ENCODE results near the gene MYO7B. TPM values are rescaled to one million over a fixed set of nuclear protein-coding genes. Genes with fewer than 3 reads are reported as not detected.

MYO7B gene
- total RNA-seq, 1 donor from 2014 or later = 0.28 TPM

DNA sequence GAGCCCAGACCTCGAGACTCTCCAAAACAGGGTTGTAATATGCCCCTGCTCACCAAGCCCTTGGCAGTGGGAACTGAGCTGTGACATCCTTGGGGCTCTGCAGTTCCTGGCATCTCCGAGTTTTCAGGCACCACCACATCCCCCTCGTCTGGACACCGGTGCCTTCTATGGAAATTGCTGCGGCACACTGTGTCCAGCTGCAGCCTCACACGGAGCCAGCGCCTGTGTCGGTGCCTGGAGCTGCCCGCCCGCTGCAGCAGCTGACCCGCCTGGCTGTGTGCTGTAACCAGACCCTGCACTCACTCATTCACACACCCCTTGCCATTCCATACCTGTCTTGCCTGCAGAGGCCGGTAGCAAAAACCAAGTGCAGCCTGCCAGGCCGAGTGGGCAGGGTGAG, 21.0 kb upstream of the MYO7B start:
- H3K9me3 Mint-ChIP-seq = no peaks in the 10 kb centered on the region
- H3K27me3 Mint-ChIP-seq (ENCODE audit: low read depth) = no peaks in the 10 kb centered on the region
- H3K36me3 Mint-ChIP-seq (ENCODE audit: low read depth) = peaks cover 13% of the 10 kb centered on the region
- no peak overlapping the region for H3K27ac Mint-ChIP-seq (ENCODE audit: unreplicated experiment)
- no peak overlapping the region for H3K4me3 Mint-ChIP-seq
- TF ChIP-seq, protein P1, sequence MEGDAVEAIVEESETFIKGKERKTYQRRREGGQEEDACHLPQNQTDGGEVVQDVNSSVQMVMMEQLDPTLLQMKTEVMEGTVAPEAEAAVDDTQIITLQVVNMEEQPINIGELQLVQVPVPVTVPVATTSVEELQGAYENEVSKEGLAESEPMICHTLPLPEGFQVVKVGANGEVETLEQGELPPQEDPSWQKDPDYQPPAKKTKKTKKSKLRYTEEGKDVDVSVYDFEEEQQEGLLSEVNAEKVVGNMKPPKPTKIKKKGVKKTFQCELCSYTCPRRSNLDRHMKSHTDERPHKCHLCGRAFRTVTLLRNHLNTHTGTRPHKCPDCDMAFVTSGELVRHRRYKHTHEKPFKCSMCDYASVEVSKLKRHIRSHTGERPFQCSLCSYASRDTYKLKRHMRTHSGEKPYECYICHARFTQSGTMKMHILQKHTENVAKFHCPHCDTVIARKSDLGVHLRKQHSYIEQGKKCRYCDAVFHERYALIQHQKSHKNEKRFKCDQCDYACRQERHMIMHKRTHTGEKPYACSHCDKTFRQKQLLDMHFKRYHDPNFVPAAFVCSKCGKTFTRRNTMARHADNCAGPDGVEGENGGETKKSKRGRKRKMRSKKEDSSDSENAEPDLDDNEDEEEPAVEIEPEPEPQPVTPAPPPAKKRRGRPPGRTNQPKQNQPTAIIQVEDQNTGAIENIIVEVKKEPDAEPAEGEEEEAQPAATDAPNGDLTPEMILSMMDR (conservative IDR thresholded peaks at IDR 0.05) = no peak
- peaks cover 21% of the 10 kb centered on the region for H3K4me1 Mint-ChIP-seq
- DNase-seq (ENCODE audit: low read depth, low spot score) = no peak

DNA sequence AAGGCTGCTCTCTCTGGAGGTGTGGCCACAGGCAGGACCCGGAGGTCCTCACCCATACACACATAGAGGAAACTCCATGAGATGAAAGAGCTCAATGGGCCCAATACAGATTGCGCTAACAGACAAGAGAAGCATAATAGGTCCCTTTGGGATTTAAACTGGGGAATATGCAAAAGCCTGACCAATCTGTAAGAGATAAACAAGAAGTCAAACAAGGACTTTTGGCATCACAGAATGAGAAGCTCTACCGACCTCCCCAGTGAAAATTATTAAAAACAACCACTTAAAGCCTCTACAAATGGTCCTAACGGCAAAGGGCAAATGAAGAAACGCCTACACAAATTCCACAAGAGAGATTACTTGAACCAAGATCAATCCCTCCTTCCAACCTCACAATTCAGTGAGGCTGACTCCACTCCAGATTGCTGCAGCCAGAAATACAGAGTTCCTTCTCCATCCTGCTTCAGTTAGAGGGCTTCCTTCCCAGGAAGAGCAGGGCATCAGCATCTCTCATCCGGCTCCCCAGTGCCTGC, 20.0 kb upstream of the MYO7B start:
- no peak overlapping the region for H3K27ac Mint-ChIP-seq (ENCODE audit: unreplicated experiment)
- H3K9me3 Mint-ChIP-seq = no peaks in the 10 kb centered on the region
- TF ChIP-seq, protein P1 (conservative IDR thresholded peaks at IDR 0.05) = no peak
- no peak overlapping the region for H3K4me3 Mint-ChIP-seq
- H3K27me3 Mint-ChIP-seq (ENCODE audit: low read depth) = no peaks in the 10 kb centered on the region
- peaks cover 13% of the 10 kb centered on the region for H3K36me3 Mint-ChIP-seq (ENCODE audit: low read depth)
- H3K4me1 Mint-ChIP-seq = peaks cover 21% of the 10 kb centered on the region
- DNase-seq (ENCODE audit: low read depth, low spot score) = no peak

DNA sequence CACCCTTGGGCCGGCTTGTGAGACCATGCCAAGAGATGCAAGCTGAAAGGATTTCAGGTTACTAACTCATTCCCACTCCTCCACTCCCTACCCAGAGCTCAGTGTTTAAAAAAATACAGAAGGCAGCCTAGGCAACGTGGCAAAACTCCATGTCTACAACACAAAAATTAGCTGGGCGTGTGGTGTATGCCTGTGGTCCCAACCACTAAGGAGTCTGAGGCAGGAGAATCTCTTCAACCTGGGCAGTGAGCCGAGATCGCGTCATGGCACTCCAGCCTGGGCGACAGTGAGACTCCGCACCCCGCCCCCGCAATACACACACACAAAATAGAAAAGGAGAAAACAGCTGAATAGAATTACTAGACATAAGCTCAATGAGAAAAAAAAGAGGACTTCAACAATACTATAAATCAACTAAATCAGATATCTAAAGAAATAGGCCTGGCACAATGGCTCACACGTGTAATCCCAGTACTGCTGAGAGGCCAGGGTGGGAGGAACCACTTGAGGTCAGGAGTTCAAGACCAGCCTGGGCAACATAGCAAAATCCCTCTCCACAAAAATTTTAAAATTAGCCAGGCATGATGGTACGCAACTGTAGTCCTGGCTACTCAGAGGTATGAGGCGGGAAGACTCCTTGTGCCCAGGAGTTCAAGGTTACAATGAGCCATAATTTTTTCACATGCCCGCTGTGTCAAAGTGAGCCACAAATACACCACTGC, 19.3 kb upstream of the MYO7B start:
- H3K4me3 Mint-ChIP-seq = no peak overlapping the region
- no peak for DNase-seq (ENCODE audit: low read depth, low spot score)
- H3K27ac Mint-ChIP-seq (ENCODE audit: unreplicated experiment) = no peak overlapping the region
- H3K4me1 Mint-ChIP-seq = peaks cover 21% of the 10 kb centered on the region
- TF ChIP-seq, protein P1 (conservative IDR thresholded peaks at IDR 0.05) = no peak
- H3K9me3 Mint-ChIP-seq = no peaks in the 10 kb centered on the region
- peaks cover 13% of the 10 kb centered on the region for H3K36me3 Mint-ChIP-seq (ENCODE audit: low read depth)
- no peaks in the 10 kb centered on the region for H3K27me3 Mint-ChIP-seq (ENCODE audit: low read depth)

DNA sequence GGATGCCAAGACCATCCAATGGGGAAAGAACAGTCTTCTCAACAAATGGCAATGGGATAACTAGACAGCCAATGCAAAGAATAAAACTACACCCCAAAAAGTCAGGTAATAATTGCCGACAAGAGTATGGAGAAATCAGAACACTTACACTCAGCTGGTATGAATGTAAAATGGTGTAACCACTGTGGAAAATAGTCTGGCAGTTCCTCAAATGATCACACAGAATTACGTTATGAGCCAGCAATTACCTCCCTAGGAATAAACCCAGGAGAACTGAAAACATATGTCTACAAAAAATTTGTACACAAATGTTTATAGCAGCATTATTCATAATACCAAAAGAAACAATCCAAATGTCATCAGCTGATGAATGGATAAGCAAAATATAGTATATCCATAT, 18.0 kb upstream of the MYO7B start:
- Mint-ChIP-seq H3K27me3 (ENCODE audit: low read depth) (no peaks in the 10 kb centered on the region), H3K27ac (ENCODE audit: unreplicated experiment) (peak overlapping the region; percentile 37), H3K4me3 (no peak overlapping the region), H3K4me1 (peaks cover 21% of the 10 kb centered on the region), H3K9me3 (no peaks in the 10 kb centered on the region), H3K36me3 (ENCODE audit: low read depth) (peaks cover 13% of the 10 kb centered on the region)
- no peak for DNase-seq (ENCODE audit: low read depth, low spot score)
- TF ChIP-seq, protein P1 (conservative IDR thresholded peaks at IDR 0.05) = no peak

DNA sequence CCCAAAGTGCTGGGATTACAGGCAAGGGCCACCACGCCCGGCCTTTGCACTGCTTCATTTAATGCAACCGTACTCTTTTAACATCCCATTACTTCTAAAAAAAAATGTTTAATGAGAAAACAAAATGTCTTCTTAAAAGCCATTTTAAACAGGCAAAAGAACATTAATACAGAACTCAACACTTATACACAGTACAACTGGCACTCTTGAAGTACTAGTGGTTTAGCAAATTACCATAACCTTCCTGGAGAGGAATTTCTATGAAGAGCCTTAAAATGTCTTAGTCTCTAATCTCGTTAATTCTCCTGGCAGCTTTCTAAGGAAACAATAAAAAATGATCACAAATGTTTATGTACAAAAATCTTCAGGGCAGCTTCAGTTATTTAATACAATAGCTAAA, 15.1 kb upstream of the MYO7B start:
- H3K36me3 Mint-ChIP-seq (ENCODE audit: low read depth) = peaks cover 15% of the 10 kb centered on the region
- no peaks in the 10 kb centered on the region for H3K27me3 Mint-ChIP-seq (ENCODE audit: low read depth)
- DNase-seq (ENCODE audit: low read depth, low spot score) = no peak
- no peak overlapping the region for H3K27ac Mint-ChIP-seq (ENCODE audit: unreplicated experiment)
- TF ChIP-seq, protein P1 (conservative IDR thresholded peaks at IDR 0.05) = no peak
- no peaks in the 10 kb centered on the region for H3K9me3 Mint-ChIP-seq
- H3K4me3 Mint-ChIP-seq = no peak overlapping the region
- peaks cover 24% of the 10 kb centered on the region for H3K4me1 Mint-ChIP-seq
